Stimulated activated CD8-positive, alpha-beta memory T cell treated with anti-CD3 and anti-CD28 coated beads, Interleukin-4, amount 100 ng/mL, for 4 hours (primary cell): Measurements from ENCODE around the gene CREB3L4.

Experiments
- DNase-seq, 2 donors: peaks; one replicate each; pipeline ENCODE4 v3.0.0-alpha.2; 2020; ENCODE audit warnings: low read depth in 2 of 2, low spot score in 1 of 2

Gene CREB3L4

DNA sequence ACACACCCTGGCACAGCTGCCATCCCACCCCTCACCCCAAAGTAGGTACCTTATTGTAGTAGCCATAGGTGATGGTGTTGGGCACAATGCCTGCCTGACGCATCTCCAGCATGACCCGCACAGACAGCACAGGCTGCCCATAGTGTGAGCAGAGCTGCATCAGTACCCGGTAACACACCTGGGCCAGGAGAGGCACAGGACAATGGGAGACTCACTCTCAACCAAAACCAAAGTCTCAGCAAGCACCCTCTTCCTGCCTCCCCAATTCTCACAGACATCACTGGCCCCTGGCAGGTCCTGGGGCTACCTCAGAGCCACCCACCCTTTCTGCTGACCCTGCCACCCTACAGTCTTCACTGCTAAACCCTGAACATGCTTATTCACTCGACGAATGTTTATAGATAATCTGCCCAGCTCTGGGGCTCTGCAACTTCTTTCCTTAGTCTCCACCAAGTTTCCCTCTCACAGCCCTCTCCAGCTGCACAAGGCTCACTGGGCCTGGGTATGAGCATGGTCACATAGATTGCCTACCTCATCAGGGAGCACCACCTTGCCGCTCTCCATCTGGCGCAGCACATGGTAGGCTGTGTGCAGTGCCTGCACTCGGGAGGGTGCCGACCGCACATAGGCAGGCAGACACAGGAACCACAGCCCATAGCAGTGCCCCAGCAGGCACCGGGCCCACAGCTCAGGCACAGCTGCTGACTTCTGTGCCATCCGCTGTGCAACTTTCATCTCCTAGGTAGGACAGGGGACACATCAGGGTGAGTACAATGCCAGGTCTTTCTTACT, 31.5 kb upstream of the CREB3L4 start:
- no peak for DNase-seq

DNA sequence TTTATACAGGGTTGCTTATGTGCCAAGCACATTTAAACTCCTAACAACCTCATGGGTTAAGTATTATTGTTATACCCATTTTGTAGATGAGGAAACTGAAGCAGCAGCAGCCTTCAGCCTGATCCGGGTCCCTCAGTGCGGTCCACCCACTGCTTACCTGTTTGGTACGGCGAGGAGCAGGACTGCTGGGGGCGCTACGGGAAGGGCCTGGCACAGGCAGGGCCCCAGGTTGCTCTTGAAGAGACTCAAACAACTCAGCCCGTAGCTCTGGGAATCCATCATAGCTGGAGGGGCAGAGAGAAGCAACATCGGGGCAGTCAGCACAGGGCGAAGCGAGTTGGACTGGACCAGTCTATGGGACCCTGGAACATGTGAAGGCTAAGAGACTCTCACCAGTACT, 30.4 kb upstream of the CREB3L4 start:
- DNase-seq = no peak

DNA sequence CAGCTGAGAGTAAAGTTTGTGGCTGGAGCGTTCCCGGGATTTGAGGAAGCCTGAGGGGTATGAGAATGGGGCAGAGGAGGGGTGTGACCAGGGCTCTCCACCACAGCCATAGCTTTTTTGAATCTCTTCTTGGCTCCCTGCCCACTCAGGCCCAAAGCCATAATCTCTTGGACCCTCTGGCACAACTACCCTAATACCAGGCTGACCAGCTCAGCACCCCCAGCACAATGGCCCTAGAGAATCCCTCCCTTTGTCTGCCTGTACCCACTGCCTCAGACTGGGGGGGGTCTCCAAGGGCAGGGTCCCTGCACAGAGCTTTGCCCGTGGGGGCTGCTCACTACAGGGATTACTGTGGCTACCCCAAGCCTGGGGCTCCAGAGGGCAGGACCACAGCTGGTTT, 28.7 kb upstream of the CREB3L4 start:
- DNase-seq = no peak

DNA sequence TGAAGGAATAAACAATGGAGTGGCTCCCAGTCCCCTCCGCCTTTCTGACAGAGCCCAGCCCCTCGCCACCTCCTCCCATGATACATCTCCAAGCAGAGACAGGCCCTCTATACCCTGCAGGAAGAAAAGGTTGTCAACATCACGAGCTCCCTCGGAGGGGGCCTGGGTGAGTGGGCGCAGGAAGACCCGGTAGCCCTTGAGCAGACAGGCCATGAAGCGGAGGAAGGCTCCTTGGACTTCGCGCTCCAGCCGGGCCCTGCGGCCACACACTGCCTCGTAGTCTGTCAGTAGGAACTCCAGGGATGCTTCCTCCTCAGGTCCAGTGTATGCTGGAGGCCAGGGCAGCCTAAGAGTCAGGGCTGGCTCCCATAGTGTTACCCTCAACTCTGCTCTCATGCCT, 28.2 kb upstream of the CREB3L4 start:
- DNase-seq = no peak

DNA sequence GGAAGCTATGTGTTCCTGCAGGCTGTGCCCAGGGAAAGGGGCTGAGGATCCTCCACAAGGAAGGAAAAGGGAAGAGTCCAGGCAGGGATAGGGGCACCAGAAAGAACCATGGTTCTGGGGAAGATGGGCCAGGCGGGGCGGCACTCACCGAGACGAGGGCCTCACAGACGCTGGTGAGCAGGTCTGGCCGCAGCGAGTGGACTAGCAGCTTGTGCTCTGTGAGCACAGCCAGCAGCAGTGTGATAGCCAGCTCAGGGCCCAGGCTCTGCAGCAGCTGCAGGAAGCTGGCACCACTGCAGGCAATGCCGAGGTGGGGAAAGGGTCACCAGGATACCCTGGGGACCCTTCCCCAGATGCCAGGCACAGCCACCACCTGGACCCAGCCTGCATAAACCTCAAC, 26.9 kb upstream of the CREB3L4 start:
- no peak for DNase-seq

DNA sequence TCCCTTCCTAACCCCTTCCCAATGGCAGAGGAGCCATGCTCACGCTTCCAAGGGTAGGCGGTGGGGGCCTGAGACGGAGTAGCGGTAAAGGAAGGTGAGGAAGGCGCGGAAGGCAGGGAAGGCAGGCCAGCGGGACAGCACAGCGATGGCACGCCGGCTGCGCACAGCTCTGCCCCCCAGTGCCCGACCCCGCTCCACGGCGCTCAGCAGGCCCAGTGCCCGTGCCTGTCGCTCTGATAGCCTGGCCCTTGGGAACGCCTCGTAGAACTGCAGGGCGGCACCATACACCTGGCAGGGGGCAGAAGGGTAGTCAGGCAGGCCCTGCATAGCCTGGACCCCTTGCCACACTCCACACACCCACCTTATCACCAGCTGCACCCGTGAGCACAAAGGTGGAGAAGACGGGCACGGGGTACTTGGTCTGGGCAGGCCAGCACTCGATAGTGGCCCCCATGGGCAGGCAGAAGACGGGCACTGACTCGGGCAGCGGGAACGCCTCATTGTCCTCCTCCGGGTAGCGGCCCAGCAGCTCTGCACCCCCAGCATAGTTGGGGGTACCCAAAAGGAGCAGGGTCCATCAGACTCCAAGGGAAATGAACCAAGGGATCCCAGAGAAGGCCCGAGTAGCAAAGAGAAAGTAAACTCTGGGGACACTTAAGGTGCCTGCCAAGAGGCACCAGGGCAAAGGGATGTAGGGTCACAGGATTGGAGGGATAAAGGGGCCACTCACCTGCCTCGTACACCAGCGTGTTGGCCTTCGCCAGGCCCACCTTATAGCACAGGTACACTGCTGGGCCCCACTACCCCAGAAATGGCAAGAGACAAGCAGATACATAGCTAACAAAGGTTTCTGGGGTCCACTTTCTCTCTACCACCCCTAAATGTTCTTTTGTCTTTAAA, 25.6 kb upstream of the CREB3L4 start:
- DNase-seq = no peak

DNA sequence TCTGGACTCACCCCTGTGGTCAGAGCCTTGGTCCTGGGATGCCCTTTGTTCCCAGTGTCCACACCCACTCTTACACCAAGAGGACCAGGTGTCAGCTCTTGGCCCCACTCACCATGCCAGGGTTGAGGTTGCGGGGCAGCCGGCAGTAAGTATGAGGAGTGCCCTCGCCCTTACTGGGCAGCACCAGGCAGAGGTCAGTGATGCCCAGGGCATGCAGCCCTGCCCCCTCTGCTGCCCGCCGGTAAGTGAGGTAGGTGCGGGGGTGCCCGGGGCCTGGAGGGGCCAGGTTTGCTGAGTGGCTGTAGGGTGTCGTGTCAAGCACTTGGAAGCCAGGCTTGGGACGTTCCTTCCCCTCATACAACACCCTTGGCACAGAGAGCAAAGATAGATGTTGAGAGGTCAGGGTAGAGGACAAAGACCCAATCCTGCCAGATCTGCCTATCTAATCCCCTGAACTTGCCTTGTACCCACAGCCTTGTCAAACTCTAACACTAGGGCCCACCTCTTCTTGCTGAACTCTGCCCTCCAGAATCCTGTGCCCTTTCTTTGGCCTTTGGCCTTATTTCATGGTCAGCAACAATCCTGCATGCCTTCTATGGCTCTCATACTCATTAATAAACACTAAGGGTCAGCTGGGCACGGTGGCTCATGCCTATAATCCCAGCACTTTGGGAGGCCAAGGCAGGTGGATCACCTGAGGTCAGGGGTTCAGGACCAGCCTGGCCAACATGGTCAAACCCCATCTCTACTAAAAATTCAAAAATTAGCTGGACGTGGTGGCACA, 24.7 kb upstream of the CREB3L4 start:
- DNase-seq = no peak

DNA sequence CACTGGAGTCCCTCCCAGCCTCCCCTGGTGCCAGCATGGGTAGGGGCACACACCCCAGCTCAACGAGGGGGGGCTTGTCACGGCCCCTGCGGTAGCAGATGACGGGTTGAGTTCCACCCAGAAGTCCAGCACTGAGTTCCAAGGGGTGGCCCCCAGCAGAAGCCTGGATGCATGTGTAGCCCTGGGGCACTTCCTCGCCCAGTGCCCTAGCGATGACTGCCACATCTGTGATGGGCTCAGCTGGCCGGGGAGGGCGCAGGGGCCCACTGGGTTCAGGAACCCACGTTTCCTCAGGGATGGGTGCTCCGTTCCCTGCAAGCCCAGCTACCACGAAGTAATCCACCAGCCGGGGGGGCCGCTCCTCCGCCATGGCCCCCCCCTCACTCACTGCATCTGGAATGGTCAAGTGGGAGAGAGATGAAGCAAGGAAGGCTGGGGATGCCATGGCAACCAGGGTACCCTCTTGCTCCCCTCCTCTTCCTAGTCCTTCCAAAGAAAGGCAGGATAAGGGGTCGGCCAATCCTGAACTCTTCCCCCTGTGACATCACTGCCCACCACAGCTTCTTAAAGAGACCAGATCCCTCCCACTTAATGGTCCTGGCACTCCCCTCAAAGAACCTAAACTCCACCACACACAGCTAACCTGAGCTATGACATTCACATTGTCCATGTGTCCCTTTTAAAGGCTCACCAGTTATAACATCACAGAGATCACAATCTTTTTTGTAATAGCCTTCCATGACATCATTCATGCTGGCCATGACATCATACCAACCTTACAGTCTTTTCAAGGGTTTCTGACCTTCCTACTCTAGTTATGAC, 23.5 kb upstream of the CREB3L4 start:
- no peak for DNase-seq

DNA sequence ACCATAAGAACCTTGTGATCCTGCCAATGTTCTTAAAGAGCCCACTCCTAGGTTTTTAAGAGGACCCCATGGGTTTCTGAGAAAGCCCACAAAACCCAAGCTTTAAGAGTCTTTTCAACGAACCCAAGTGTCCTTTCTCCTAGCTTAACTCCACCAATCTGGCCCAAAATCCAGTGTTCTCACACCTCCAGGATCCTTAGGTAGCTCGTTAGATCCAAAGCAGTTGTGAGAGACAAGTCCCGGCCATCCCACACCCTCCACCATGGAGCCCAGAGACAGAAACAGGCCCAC, 22.9 kb upstream of the CREB3L4 start:
- DNase-seq = no peak

DNA sequence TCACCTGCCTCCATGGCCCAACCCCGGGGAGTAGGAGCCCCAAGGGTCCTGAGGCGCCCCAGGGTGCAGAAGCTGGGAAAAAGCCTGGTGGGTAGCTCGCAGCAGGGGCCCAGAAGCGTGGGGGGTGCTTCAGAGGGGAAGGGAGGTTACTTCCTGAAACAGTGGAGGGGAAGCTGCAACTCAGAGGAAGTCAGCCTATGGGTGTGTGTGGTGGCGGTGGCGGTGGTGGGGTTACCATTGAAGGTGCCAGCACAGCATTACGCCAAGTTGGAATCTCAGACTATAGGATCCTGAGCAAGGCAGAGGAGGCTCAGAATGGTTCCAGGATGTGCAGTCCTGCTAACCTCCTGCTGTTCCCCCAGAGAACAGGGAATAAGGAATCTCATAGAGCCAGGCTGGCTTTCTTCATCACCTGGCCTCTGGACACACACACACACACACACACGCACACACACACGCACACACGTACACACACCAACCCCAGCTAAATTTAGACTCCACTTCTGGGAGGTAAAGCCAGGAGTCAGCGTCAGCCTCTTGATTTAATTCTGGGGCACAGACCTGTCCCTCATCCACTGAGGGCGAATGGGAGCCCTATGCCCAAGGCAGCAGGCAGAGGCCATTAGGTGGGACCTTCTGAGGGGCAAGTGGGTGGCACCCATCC, 22.4 kb upstream of the CREB3L4 start:
- peak; percentile 59 to 65 for DNase-seq

DNA sequence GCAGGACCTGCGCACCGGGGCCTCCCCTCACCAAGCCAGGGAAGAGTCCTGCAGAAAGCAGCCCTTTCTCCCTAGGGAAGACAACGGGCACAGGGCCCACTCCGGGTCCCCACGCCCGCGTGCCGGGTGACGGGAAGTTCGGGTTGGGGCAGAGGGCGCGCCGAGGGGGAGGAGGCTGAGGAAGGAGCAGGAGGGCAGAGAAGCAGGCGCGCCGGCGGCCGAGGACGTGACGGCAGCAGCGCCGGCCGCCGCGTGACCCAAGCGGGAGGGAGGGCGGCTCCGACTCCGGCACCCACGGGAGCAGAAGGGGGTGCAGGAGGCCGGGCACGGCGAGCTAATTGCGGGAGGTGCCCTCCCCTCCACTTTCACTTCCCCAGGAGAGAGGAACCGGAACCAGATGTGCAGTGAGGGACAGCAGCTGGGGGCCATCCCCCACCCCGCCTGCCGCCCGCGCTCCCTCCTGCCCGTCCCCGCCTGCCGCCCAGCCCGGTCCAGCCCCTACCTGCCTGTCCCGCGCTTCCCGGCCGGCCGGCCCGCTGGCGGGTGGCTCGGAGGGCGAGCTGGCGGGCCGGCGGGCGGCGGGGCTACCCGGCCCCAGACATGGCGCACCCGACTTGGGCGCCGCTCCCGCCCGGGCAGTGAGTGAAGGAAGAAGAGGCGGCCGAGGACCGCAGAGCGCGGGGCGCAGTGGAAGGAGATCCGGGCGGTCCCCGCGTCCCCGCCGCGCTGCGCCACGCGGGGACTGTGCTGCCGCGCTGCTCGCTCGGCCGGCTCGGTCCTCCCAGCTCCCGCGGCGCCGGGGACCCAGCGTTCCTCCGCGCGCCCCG, 21.7 kb upstream of the CREB3L4 start:
- peak; percentile 33 to 50 for DNase-seq

DNA sequence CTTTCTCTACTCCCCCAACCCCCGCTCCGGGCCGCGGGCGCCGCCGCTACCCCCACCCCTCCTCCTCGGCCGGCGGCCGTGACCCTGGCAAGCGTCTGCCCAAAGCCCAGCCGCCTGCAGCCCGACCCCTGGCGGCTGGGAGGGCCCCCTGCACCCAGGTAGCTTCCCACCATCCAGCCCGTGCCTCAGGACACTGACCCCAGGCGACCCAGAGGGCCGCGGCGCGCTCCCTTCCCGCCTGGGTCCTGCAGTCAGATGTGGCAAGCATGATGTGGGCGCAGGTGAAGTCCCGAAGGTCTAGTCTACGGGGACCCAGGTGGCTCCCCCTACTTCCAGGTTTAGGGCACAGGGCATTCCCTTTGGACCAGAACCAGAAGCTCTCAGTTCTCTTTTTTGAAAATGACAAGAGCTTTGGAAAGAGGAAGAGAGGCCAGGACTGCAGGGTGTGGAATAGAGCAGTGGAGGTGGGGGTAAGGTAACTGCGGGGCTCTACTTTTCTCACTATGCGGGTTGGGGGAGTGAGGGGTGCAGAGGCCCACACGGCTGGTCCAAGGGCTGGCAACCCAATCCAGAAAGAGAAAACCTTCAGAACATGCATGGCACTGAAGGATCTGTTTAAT, 21.0 kb upstream of the CREB3L4 start, which contains the start of gene DENND4B:
TSS of gene DENND4B (minus strand) at position 97 of the 620 bp plus-strand sequence. CDS start 2,344 bp downstream, outside the sequence.
- peak; percentile 26 to 64 for DNase-seq

DNA sequence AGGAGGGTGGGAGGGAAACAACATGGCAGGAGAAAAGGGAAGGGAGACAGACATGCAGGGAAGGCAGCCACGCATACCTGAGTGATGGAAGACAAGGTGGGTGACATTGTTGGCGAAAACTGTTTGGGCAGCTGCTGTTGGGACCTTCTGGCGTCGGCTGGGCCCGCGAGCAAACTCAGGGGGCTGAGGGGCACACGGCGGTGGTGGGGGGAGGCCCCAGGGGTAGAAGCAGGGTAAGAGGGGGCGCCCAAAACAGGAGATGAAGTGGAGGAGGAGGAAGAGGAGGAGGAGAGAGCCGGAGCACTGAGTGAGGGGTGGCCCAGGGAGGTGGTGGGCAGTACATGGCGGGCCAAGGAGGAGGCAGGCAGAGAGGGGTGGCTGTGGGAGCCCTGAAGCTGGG, 16.5 kb upstream of the CREB3L4 start:
- no peak for DNase-seq

DNA sequence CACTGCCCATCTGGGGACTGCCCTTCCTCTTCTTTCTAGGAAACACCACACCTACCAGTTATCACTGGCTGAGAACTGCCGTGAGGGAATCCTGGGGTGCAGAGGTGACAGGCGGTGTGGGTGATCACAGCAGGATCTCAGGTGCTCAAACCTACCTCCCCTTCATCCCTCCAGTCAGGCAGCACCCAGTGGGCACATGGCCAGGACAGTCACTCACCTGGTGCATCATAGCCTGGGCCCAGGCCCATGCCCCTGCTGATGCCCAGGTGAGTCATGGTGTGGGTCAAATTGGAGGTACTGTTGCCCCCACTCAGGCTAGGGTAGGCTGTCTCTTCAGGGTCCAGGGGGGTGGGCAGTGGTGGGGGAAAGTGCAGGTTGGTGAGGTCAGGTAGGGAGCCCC, 15.9 kb upstream of the CREB3L4 start:
- no peak for DNase-seq

DNA sequence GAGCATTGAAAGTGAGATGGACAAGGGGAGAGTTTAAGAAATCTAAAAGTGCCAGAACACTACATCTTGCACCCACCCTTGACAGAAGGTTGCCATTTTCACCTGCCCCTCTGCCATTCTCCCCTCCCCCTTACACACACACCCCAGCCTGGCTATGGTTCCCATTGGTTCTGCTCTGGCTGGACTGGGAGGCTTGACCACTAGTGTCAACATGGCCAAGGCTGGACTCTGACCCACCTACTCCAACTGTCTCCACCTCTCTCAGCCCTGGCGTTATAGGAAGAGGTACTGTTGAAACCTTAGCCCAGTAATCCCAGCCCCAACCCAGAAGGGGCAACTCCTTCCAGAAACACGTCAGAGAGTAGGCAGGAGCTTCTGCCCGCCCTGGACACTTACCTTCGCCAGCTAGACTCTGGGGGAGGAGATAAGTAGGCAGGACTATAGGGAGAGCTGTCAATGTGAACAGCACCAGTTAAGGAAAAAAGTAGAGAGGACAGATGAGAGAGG, 13.8 kb upstream of the CREB3L4 start:
- no peak for DNase-seq

DNA sequence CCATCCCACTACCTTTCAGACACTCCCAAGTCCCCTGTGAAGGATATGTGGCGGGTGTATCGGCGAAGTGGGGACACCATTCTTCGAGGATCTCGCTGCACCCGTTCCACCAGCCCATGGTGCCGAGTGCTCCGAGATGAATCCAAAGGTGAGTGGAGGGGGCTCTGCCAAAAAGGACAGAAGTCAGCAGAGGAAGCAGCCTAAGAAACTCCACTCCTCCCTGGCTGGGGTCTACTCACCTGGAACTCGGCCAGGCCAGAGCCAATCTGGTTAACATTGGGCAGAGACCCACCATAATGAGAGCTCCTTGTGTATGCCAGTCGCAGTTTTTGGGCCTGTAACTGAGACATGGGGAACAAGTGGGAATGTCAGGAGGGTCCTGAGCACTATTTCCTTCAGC, 12.9 kb upstream of the CREB3L4 start:
- no peak for DNase-seq

DNA sequence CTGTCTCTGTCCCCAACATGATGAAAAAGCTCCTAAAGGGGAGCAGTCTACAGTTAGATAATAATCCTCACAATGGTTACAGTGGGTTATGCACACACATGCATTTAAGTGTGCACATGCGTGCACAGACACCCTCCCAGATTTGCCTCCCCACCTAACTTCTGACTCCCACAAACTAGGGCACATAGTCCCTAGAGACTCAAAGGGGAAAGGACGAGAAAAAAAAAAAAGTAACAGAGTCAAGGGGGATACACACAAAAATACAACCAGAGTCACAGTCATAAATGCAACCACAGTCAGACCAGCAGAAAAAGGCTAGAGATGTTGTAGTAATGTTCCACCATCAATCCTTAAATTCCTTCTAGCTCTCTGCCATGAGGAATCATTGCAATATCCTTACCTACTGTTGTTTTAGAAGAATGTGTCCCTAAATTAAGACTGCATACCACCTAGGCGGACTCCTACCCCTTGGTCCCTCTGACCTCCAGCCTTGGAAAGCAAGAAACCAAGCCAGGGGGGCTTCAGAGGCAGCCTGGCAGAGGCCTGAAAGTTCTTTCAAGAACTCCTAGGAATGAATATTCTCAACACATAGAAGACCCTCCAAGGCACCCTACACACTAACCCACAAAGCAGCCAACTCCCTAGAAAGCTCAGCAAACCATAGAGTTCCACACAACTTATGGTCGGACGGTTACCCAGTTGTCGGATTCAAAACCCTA, 10.5 kb upstream of the CREB3L4 start:
- DNase-seq = no peak

DNA sequence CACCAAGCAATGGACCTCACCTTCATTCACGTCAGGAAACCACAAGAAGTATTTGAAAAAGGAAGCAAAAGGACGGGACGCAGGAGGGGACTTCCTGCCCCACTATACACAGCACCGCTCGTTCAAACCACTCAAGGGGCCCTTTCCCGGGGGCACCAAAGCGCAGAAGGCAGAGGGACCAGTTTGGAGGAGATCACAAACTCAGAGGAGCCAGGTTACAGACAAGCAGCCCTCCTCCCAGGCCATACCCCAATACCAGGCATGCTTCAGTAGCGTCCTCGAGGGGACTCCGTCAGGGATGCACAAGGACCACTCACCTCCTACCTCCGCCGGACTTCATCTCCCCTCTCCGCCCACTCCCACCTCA, 10.0 kb upstream of the CREB3L4 start:
- DNase-seq = peak in 1 of 2 donors; percentile 21
